ENCODE measurements around the gene IL32.
"Not testable (repeated sequence)": the region's sequence is repeated elsewhere in the genome, so short reads cannot be mapped to it uniquely, and the experiment has no call there.

IL32 gene

DNA sequence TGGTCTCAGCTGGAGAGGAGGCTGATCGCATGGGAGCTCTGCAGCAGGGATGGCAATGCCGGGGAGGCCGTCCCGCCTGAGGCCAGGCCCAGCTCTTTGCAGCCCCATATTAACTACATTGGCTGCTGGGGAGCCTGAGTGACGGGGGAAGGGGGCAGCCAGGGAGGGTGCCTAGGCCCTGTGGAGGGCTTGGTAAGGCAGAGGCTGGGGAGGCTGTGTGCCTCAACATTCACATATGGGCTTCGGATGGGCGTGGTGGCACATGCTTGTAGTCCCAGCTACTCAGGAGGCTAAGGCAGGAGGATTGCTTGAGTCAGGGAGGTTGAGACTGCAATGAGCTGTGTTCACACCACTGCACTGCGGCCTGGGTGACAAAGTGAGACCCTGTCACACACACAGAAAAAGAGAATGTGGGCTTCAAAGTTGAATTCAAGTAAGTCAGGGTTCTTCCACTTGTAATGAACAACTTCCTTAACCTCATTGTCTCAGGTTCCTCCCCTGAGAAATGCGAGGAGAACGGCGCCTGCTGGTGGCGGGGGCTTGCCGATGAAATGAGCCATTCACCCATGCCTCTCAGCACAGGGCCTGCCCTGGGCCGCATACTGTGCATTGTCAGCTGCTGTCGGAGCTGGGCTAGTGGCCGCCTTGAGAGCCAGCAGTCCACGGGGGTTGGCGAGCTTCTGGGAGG is 7.3 kb downstream of the IL32 start:
- DNase-seq: not testable (repeated sequence)

DNA sequence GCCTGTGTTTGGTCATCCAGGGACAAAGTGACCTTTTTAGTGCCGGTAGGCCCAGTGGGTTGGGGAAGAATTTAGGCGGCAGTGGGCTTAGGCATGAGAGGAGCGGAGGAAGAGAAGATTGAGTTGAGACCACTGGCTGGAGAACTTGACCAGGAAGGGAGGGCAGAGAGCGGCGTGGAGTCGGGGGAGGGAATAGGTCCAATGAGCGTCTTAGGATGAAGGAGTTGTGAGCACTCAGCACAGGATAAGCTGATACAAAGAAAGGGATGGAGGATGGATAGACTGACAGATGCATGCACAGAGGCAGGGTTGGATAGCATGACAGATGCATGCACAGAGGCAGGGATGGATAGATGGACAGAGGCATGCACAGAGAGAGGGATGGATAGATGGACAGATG is 8.0 kb downstream of the IL32 start:
- DNase-seq: no peak

GRCh38 chr16:3074860-3075522 is 9.6 kb downstream of the IL32 start:
- no peak for DNase-seq

GRCh38 chr16:3075523-3075915 is 10.1 kb downstream of the IL32 start:
- no peak for DNase-seq

GRCh38 chr16:3075946-3076345 is 10.5 kb downstream of the IL32 start:
- DNase-seq: not testable (repeated sequence)

DNA sequence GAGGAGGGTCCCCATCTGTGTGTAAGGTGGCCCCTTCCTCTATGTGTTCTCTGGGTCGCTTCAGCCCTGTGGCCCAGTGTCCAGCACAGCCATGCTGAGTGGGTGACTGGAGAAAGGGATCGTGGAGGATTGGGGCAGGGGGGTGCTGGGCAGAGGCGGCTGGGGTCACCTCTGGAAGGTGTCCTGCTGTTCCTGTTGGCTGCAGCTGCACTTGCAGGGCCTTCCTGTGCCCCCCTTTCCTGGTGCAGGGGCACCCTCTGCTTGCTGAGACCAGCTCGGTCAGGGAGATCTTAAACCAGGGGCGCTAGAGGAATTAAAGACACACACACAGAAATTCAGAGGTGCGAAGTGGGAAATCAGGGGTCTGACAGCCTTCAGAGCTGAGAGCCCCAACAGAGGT is 11.1 kb downstream of the IL32 start:
- no peak for DNase-seq

GRCh38 chr16:3080024-3080423 is 14.6 kb downstream of the IL32 start:
- DNase-seq: no peak

- DNase-seq: not testable (repeated sequence)
Measured at GRCh38 chr16:3081957-3082356, 16.5 kb downstream of the IL32 start.

DNA sequence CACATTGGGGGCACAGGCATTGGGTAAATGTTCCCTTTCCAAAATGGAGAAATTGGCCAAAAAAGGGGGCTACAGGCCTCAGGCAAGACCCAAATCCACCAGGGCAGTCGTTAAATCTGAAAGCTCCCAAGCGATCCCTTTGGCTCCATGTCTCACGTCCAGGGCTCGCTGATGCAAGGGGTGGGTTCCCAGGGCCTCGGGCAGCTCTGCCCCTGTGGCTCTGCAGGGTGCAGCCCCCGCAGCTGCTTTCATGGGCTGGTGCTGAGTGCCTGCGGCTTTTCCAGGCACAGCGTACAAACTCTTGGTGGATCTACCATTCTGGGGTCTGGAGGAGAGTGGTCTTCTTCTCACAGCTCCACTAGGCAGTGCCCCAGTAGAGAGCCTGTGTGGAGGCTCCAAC is 18.0 kb downstream of the IL32 start:
- DNase-seq: not testable (repeated sequence)

DNA sequence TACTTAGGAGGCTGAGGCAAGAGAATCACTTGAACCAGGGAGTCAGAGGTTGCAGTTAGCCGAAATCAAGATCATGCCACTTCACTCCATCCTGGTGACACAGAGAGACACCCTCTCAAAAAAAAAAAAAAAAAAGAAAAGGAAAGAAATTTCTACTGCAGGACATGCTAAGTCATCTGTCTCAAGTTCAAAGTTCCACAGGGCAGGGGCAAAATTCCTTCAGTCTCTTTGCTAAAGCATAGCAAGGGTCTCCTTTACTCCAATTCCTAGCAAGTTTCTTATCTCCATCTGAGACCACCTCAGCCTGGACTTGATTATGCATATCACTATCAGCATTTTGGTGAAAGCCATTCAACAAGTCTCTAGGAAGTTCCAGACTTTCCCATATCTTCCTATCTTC is 19.1 kb downstream of the IL32 start:
- no peak for DNase-seq

GRCh38 chr16:3084969-3085670 is 19.7 kb downstream of the IL32 start:
- no peak for DNase-seq

DNA sequence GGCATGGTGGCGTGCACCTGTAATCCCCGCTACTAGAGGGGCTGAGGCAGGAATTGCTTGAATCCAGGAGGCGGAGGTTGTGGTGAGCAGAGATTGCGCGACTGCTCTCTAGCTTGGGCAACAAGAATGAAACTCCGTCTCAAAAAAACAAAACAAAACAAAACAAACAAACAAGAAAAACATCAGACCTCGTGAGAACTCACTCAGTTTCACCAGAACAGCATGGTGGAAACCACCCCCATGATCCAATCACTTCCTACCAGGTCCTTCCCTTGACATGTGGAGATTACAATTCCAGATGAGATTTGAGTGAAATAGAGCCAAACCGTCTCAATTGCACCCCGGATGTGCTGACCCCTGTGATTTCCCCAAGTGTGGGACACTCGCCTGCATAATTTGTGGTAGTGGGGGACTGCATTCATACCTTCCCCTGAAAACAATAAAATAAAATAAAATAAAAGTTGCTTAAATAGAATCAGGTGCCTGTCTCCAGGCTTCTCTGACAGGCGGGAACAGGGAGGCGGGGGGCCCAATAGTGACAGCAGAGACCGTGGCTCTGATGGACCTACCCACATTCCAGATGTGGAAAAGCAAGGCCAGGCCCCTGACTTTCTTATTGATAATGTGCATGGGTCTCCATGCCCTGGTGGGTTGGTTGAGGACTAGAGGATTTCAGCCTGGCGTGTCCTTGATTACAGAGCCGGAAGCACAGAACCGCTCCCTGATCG is 20.6 kb downstream of the IL32 start:
- DNase-seq: no peak

DNA sequence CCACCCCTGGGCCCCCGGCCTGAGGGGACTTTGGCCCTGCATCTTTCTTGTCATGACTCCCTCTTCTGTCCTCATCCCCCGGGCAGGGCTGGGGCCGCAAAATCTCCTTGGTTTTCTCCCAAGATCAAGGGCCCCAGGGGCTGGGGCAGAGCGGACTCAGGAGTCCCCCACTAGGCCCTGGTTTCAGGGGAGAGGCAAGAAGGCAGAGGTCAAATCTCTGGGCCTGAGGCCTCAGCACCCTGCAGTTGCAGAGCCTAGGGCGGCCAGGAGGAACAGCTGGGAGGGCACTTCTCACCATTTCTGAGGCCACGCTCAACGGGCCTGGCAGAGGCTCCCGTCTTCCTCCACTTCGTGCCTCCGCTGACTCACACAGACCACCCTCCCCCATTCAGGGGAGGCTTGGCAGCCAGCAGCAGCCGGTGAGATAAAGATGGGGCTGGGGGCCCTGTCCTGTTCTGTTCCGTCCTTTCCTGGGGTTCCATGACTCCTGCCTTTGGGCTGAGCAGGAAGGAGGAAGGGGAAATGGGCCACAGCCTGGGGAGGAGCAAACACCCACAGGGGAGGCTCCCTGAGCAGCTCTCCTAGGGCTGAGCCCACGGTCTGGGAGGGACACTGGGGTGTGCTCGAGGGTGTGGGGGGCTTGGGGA is 21.3 kb downstream of the IL32 start:
- no peak for DNase-seq

GRCh38 chr16:3087243-3088235 is 22.1 kb downstream of the IL32 start:
- DNase-seq: no peak

DNA sequence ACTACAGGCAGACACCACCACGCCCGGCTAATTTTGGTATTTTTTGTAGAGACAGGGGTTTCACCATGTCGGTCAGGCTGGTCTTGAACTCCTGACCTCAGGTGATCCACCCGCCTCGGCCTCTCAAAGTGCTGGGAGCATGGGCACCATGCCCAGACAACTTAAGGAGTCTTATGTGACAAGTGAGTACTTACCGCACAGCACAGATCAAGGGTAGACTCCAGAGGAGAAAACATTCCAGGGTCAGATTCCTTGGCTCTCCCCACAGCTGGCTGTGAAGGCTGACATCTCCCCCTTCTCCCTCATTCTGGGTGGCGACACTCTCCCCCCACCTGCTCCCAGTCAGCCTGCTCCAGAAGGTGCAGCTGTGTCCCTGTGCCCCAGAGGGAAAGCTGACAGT is 23.0 kb downstream of the IL32 start:
- DNase-seq: no peak

DNA sequence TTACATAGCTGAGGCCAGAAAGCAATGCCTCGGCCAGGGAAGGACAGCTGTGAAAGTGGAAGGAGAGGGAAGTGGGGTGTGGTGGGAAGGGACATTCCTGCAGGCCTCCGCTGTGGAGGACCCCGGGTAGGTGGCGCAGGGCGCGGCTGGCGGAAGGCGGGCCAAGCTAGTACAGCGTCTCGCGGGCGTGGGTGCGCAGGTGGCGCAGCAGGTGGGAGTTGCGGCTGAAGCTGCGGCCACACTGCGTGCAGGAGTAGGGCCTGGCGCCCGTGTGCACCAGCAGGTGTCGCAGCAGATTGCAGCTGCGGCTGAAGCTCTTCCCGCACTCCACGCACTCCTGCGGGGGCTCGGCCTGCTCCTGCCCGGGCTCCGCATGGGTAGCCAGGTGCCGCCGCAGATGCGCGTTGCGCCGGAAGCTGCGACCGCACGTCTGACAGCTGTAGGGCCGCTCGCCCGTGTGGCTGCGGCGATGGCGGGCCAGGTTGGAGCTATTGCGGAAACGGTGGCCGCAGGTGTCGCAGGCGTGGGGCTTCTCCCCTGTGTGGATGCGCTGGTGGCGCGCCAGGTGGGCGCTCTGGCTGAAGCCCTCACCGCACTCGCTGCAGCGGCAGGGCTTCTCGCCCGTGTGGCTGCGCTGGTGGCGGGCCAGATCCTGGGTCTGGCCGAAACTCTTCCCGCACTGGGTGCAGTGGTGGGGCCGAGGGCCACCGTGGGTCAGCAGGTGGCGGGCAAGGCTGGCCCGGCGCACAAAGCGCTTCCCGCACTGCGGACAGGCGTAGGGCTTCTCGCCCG is 23.7 kb downstream of the IL32 start:
- no peak for DNase-seq

DNA sequence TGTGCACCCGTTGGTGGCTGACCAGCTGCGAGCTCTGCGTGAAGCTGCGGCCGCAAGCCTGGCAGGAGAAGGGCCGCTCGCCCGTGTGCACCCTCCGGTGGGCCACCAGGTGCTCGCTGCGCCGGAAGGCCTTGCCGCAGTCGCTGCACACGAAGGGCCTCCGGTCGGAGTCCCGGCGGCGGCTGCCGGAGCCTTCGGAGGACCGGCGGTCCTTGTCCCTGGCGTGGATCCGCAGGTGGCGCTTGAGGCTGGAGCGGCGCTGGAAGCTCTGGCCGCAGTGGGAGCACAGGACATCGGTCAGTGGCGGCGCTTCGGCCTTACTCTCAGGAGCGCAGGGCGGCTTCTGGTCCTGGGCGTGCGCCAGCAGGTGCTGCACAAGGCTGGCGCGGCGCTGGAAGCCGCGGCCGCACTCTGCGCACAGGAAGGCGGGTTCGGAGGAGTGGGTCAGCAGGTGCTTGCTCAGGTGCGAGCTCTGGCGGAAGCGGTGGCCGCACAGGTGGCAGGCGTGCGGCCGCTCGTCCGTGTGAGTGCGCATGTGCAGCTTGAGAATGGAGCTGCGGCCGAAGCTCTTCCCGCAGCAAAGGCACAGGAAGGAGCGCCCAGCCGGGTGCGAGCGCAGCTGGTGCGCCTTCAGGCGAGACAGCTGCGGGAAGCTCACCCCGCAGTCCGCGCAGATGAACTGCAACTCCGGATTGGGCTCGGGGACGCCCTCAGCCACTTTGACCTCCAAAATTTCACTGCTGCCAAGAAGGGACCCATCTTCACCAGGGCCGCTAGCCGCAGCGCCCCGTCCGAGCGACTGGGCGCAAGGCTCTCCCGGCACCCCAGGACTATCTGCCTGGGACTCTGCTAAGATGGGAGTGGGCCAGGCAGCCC is 24.5 kb downstream of the IL32 start:
- no peak for DNase-seq

DNA sequence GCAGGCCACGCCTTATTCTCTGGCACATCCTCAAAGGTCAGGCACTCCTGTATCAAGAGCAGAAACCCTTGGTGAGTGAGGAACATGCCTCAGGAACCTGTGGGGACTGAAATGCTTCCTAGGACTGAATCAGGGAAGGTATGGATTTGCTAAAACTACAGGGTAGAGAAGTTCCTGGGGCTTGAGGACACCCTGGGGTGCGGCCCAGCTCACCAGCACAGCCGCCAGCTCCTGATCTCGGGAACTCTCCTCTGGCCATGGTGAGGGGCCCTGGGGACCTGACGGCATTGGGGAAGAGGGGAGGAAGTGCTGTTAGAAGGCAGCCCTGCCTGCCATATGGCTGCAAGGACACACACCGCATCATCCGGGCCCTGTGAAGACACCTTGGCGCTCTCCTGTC is 26.1 kb downstream of the IL32 start:
- no peak for DNase-seq

GRCh38 chr16:3092501-3092941 is 27.1 kb downstream of the IL32 start:
- no peak for DNase-seq
